Fibroblast of lung (primary cell): ENCODE results near the gene NKD1. TPM values are rescaled to one million over a fixed set of nuclear protein-coding genes. Genes with fewer than 3 reads are reported as not detected.

ENCODE experiments used
- DNase-seq, 2 donors: peaks; one replicate each; pipeline versions ENCODE4 v3.0.0 to v3.0.0-alpha.2; 2010; ENCODE audit warnings: low read depth in 2 of 2
- H2AFZ ChIP-seq: 2 replicates; pipeline ENCODE4 v1.5.1; 2012; ENCODE audit warnings: low read length, control low read depth, inconsistent platforms
- H3K27ac ChIP-seq: 2 replicates; pipeline ENCODE4 v1.5.1; 2011; ENCODE audit warnings: low read length, control low read depth; ENCODE audit not compliant: insufficient read depth
- H3K27me3 ChIP-seq: 2 replicates; pipeline ENCODE4 v1.5.1; 2011; ENCODE audit warnings: mild to moderate bottlenecking, low read length; ENCODE audit not compliant: control insufficient read depth, insufficient read depth
- H3K36me3 ChIP-seq: 2 replicates; pipeline ENCODE4 v1.5.1; 2011; ENCODE audit warnings: low read length; ENCODE audit not compliant: control insufficient read depth, insufficient read depth
- H3K4me1 ChIP-seq: 2 replicates; pipeline ENCODE4 v1.5.1; 2011; ENCODE audit warnings: low read length; ENCODE audit not compliant: control insufficient read depth, insufficient read depth; ENCODE audit errors: extremely low read depth
- H3K4me2 ChIP-seq: 2 replicates; pipeline ENCODE4 v1.5.1; 2011; ENCODE audit warnings: low read length, control low read depth; ENCODE audit not compliant: insufficient read depth; ENCODE audit errors: extremely low read depth
- H3K4me3 ChIP-seq, 4 experiments: fragments of 200-600 bp in 1 of 4; sonication (generic) in 1 of 4; replicated peaks in 1 of 4; 2 replicates each; pipeline ENCODE4 v1.5.1; 2011 to 2016; ENCODE audit warnings: low read length in 4 of 4, low read depth in 3 of 4, mild to moderate bottlenecking in 3 of 4, control low read depth in 2 of 4, inconsistent platforms in 1 of 4, mixed read lengths in 1 of 4; ENCODE audit not compliant: insufficient read depth in 1 of 4; ENCODE audit errors: control extremely low read depth in 1 of 4
- H3K79me2 ChIP-seq: 2 replicates; pipeline ENCODE4 v1.5.1; 2012; ENCODE audit warnings: mild to moderate bottlenecking, low read length, inconsistent platforms; ENCODE audit not compliant: control insufficient read depth, insufficient read depth
- H3K9ac ChIP-seq: 2 replicates; pipeline ENCODE4 v1.5.1; 2011; ENCODE audit warnings: mild to moderate bottlenecking, low read length, control low read depth; ENCODE audit not compliant: insufficient read depth
- H3K9me3 ChIP-seq: 2 replicates; pipeline ENCODE4 v1.5.1; 2012; ENCODE audit warnings: low read depth, low read length; ENCODE audit not compliant: control insufficient read depth, insufficient read depth
- H4K20me1 ChIP-seq: 2 replicates; pipeline ENCODE4 v1.5.1; 2011; ENCODE audit warnings: low read length; ENCODE audit not compliant: control insufficient read depth, insufficient read depth; ENCODE audit errors: extremely low read depth
- EZH2 ChIP-seq: IDR thresholded peaks from 2 replicates; pipeline ENCODE4 v1.5.1; 2012; ENCODE audit warnings: low read length, control low read depth, mild to moderate bottlenecking; ENCODE audit errors: missing control alignments
- polyA plus RNA-seq, 2 donors: library from polyadenylated mRNA; depleted of rRNA in 1 of 2; stranded (reverse) in 1 of 2; unstranded in 1 of 2; fragments of >200 nt; gene quantifications; 2 replicates each; pipeline ENCODE4 v1.2.1, GENCODE V29; 2011 to 2012; ENCODE audit warnings: missing spikeins in 1 of 2
- total RNA-seq: library from RNA; depleted of rRNA; stranded (reverse); fragments of >200 nt; gene quantifications from 2 replicates; pipeline ENCODE4 v1.2.1, GENCODE V29; 2014
- TF ChIP-seq, protein P1 (sequence below), 2 donors: IDR thresholded peaks in 1 of 2; conservative IDR thresholded peaks in 1 of 2; 1 replicate in 1 of 2; 2 replicates in 1 of 2; pipeline ENCODE4 v1.5.1; 2011 to 2012; ENCODE audit warnings: low read length in 2 of 2, control low read depth in 1 of 2, inconsistent platforms in 1 of 2, low read depth in 1 of 2, mild to moderate bottlenecking in 1 of 2

The NKD1 gene
- total and polyA plus RNA-seq, 2 donors (not counting 1 experiment from before 2014, with no cell fraction given) = under 0.01 to 0.12 TPM

DNA sequence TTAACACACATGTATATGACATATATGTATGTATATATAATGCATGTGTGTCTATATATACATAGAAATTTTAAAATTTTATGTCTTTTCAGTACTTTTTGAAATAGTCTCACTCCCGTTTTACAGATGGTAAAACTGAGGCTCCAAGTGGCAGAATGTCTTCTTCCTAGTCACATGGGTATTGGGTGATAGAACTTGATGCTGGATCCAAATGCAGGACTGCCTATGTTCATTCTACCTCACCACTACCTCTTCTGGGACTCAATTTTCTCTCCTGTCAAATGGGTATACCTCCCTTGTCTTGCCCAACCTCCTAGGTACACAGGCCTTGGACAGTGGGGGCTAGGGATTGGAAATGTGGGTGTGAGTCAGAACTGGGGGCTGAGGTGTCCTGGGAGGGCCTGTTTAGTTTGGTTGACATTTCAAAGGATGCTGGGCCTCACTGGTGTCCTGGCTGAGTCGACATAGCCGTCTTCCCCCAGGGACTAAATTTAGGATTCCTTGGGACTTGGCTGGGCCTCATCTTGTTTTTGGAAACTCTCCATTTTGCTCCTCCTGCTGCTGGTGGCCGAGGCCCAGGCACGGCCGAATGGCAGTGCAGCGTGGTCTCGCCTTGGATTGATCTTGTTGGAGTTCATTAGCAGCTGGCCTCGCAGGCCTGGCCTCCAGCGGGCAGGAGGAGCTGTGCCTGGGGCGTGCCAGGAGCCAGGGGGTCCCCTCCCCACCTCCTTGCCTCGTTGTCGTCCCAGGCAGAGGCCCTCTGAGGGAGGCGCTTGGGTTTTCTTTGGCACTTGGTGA lies 25.9 kb downstream of the NKD1 start:
- no peak overlapping the region for H3K27ac ChIP-seq

DNA sequence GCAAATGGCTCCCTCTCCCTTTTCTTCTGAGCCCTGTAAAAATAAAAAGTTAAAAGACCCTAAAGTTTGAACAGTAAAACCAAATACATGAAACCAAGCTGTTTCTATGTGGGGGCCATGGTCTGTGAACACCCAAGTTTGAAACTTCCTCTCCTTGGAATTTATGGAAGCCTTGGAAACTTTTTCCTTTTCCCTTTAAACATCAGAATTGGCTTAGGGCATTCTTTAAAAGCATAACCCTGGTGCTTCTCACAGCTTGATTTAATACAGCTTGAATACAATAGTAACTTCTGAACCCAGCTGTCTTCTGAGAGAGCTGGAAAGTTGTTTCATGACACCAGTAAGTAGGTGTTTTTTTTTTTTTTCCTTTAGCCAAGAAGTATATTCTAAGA lies 26.5 kb downstream of the NKD1 start:
- TF ChIP-seq, protein P1, sequence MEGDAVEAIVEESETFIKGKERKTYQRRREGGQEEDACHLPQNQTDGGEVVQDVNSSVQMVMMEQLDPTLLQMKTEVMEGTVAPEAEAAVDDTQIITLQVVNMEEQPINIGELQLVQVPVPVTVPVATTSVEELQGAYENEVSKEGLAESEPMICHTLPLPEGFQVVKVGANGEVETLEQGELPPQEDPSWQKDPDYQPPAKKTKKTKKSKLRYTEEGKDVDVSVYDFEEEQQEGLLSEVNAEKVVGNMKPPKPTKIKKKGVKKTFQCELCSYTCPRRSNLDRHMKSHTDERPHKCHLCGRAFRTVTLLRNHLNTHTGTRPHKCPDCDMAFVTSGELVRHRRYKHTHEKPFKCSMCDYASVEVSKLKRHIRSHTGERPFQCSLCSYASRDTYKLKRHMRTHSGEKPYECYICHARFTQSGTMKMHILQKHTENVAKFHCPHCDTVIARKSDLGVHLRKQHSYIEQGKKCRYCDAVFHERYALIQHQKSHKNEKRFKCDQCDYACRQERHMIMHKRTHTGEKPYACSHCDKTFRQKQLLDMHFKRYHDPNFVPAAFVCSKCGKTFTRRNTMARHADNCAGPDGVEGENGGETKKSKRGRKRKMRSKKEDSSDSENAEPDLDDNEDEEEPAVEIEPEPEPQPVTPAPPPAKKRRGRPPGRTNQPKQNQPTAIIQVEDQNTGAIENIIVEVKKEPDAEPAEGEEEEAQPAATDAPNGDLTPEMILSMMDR (conservative IDR thresholded peaks at IDR 0.05 in 1 of 2, IDR thresholded peaks at IDR 0.05 in 1 of 2; ENCODE audit: low read depth in 1 of 2, low read length in 2 of 2) = no peak
- TF ChIP-seq EZH2 = no peak
- Histone ChIP-seq H3K4me1 (no peaks in the 10 kb centered on the region), H3K36me3 (no peaks in the 10 kb centered on the region), H3K27me3 (no peaks in the 10 kb centered on the region), H4K20me1 (no peaks in the 10 kb centered on the region), H3K79me2 (no peaks in the 10 kb centered on the region), H3K4me3 (no peak overlapping the region), H3K27ac (no peak overlapping the region), H3K4me2 (no peak overlapping the region), H2AFZ (no peak overlapping the region), H3K9ac (no peak overlapping the region), H3K9me3 (no peaks in the 10 kb centered on the region)
- no peak for DNase-seq

More for the DNA sequence above, 25.9 kb downstream of the NKD1 start:
- no peaks in the 10 kb centered on the region for H4K20me1 ChIP-seq
- H3K9me3 ChIP-seq = no peaks in the 10 kb centered on the region
- peak overlapping the region; percentile 31 for H2AFZ ChIP-seq
- no peaks in the 10 kb centered on the region for H3K36me3 ChIP-seq
- peak in 1 of 2 donors; percentile 14 for DNase-seq
- no peak overlapping the region for H3K4me2 ChIP-seq
- H3K4me3 ChIP-seq = no peak overlapping the region
- no peaks in the 10 kb centered on the region for H3K27me3 ChIP-seq
- no peaks in the 10 kb centered on the region for H3K79me2 ChIP-seq
- H3K4me1 ChIP-seq = no peaks in the 10 kb centered on the region
- no peak overlapping the region for H3K9ac ChIP-seq
- TF ChIP-seq EZH2 = no peak
- TF ChIP-seq, protein P1 (conservative IDR thresholded peaks at IDR 0.05 in 1 of 2, IDR thresholded peaks at IDR 0.05 in 1 of 2; ENCODE audit: low read depth in 1 of 2, low read length in 2 of 2) = no peak

DNA sequence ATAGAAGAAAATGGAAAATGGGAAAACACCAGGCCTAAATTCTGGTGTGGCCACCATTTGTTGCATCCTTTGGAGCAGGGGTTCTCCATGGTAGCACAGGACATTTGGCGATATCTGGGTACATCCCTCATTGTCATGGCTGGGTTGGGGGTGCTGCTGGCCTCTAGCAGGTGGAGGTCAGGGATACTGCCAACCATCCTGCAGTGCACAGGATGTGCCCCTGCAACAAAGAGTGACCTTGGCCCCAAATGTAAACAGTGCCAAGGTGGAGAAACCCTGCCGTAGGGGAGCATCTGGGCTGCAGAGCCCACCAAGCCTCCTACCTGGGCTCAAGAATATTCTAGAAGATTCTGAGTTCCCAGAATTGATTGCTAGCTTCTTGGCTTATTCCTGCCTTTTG lies 27.5 kb downstream of the NKD1 start:
- H3K27me3 ChIP-seq = no peaks in the 10 kb centered on the region
- no peaks in the 10 kb centered on the region for H3K4me1 ChIP-seq
- H4K20me1 ChIP-seq = no peaks in the 10 kb centered on the region
- DNase-seq = no peak
- H3K79me2 ChIP-seq = no peaks in the 10 kb centered on the region
- no peak overlapping the region for H2AFZ ChIP-seq
- H3K36me3 ChIP-seq = no peaks in the 10 kb centered on the region
- no peak overlapping the region for H3K4me2 ChIP-seq
- no peak overlapping the region for H3K4me3 ChIP-seq
- H3K9me3 ChIP-seq = no peaks in the 10 kb centered on the region
- TF ChIP-seq, protein P1 (conservative IDR thresholded peaks at IDR 0.05 in 1 of 2, IDR thresholded peaks at IDR 0.05 in 1 of 2; ENCODE audit: low read depth in 1 of 2, low read length in 2 of 2) = no peak
- no peak for TF ChIP-seq EZH2
- no peak overlapping the region for H3K9ac ChIP-seq
- no peak overlapping the region for H3K27ac ChIP-seq
